Sciatic nerve (tissue), 2 donors: ENCODE results near the gene GATAD2A. TPM values are rescaled to one million over a fixed set of nuclear protein-coding genes. Genes with fewer than 3 reads are reported as not detected.
"Not testable (repeated sequence)": the region's sequence is repeated elsewhere in the genome, so short reads cannot be mapped to it uniquely, and the experiment has no call there.

Source experiments
- ATAC-seq: fragments of 200-7000 bp; cut with Tn5 transposase; one replicate; pipeline ENCODE4 v1.9.1; 2020; ENCODE audit warnings: mild to moderate bottlenecking, moderate library complexity
- DNase-seq: peaks from one replicate; pipeline ENCODE4 v3.0.0-alpha.2; 2020; ENCODE audit warnings: low spot score
- intact Hi-C: fragments of 100-400 bp; cut with DNase I; formaldehyde crosslinking; loops from one replicate; pipeline ENCODE4 v1.14.2; 2022
- total RNA-seq: library from RNA; stranded (reverse); fragmentation: NEBNext Ultra II Directional; extraction: Animal tissue kit (Norgen Biotek cat#: 25700); gene quantifications from one replicate; pipeline ENCODE4 v1.2.1, GENCODE V29; 2021
- donor health status: DM: no; HTN: no; CAD: no.
- donor health status: DM: no; HTN: no; CAD: no.

The GATAD2A gene
- total RNA-seq, 1 donor from 2014 or later: 57.7 TPM

DNA sequence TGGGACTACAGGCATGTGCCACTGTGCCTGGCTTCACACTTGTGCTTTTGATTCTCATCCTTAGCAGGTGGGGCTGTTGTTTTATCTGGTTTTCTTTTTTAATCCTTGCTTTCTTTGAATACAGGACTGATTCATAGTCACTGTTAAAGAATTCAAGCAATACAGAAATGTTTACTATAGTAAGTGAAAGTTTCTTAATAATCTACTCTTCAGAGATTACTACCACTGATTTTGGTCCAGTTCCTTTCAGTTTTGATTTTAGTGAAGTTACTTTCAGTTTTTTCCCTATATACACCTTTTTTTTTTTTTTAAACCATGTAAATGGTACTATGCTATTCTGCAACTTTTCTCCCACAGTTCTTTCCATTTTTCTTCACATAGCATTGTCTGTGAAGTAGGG lies 53.6 kb downstream of the GATAD2A start:
- no peak for ATAC-seq
- intact Hi-C loops: no loop called here

DNA sequence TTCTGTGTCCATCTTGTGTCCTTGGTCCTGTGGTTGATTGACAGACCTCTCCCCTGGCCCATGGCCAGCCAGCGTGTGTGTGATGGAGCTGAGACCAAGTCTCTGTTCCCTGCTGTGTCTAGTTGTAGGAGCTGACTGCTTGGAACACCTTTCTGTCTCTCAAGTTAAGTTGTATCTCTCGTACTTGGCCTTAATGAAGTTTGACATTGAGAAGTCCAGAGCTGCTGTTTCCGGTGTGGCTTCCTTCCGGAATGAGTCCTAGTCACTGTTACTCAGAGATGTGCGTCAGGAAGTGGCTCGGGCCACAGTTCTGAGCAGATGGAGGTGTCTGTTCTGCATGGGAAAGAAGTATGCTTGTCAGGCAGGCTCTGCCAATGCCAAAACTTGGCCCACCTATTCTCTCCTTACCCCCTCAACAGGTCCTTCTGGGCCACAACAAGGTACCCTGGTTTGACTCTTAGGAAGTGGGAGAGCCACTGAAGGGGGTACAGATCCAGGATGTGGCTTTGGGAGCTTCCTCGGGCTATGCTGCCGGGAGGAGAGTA lies 54.3 kb downstream of the GATAD2A start:
- ATAC-seq: no peak
- intact Hi-C loops: loop anchor here (10.0 kb wide), 1 partner anchor 55 kb away; the partner anchor contains the start of gene GATAD2A
- no peak for DNase-seq

More for the DNA sequence above, 53.6 kb downstream of the GATAD2A start:
- no peak for DNase-seq

DNA sequence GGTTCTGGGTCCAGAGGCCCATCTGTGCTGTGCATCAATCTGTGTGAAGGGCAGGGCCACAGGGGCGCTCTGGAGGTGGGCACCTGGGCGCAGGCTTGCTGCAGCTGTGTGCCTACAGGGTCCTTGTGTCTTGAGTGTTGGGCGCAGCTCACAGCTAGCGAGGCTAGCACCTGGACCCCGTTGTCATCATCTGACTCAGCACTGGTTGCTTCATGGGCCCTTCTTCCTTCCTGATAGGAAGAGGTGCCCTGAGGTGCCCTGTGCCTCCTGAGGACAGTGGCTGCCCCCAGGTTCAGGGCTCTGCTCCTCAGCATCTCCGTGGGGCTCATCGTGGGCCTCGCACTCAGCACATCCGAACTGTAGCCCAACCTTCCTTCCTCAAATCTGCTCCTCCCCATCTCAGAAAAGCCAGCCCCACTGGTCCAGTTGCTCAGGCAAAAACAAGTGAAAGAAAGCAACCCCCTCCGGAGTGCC lies 54.8 kb downstream of the GATAD2A start:
- no peak for DNase-seq
- intact Hi-C loops: loop anchor here (10.0 kb wide), 1 partner anchor 55 kb away; the partner anchor contains the start of gene GATAD2A
- ATAC-seq: no peak

DNA sequence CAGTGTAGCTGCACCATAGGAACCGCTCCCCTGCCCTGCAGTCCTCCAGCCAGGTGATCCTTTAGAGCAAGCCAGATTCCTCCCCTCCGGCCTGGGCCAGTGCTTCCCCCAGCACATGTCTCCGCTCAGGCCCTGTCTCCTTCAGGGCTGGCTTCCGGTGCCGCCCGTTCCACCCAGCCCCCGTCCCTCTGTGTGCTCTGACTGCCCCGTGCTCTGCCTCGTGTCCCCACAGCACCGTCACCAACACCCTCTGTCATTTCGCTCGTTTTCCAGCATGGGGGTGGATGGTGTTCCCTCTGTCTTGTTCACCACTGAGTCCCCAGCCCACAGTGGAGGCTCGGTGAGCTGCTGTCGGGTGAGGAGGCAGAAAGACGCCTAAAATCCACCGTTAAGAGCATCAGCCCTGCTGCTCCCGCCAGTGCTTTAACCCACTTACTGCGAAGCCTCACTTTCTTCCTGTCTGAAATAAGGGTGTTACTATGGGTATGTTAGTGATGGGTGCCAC lies 55.3 kb downstream of the GATAD2A start:
- peak; percentile 74 for DNase-seq
- peak; percentile 82 for ATAC-seq
- intact Hi-C loops: loop anchor here (10.0 kb wide), 1 partner anchor 56 kb away; the partner anchor contains the start of gene GATAD2A

DNA sequence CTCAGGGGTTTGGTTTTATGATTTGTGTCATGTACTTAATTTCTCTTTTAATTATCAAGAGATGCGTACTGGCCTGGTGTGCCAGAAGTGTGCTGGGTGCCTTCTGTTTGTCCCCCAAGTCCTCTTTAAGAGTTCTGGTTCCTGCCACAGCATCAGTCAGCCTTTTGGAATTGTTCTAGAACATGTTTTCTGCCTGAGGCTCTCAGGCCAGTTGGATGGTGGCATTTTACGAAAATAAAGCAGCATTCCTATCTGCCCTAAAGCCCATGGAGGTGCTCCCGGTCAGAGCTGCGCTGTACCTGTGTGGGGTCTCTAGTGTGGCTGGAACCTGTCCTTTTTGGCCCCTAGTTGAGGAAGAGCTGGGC lies 55.8 kb downstream of the GATAD2A start:
- intact Hi-C loops: loop anchor here (10.0 kb wide), 1 partner anchor 56 kb away; the partner anchor contains the start of gene GATAD2A
- no peak for DNase-seq
- no peak for ATAC-seq

DNA sequence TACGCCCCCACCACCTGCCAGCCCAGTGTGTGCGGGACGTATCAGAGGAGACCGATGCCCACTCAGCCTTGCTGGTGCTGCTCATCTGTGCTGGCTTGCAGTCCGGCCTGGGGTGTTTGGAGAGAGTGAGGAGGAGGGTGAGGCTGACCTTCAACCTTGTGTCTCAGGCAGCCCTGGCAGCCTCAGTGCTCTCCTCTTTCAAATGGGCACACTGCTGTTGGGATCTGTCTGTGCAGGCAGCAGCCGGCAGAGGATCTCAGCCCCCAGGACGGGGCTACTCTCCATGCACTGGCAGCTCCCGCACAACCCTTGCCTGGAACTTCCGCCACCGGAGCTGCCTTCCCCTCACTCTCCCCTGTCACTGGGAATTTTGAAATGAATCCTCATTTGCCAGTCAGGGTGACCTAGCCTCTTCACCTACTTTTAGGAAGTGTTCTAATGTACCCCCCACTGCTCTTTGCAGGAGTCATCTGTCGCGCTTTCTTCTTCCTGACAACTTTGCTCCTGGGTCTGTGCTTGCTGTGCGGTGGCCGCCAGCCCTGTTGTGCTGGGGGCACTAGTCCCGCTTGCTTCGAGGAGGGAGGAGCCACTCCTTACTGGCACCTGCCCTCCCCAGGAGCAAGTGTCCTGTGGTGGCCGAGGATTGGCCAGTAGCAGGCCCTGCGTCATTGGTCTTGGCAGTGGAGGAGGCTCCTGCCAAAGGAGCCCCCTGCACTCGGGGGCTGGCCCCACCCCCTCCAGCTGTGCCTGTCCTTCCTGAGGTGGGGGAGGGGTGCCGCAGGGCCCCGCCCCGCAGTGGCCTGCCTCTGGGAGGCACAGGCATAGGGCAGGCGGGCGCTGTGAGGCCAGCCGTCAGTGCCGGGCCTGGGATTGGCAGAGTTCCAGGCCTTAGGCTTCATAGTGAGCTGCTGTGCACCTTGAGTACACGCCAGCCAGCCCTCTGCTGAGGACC lies 56.5 kb downstream of the GATAD2A start:
- DNase-seq (peak; percentile 72), ATAC-seq (peak; percentile 69)
- intact Hi-C loops: loop anchor here (10.0 kb wide), 1 partner anchor 57 kb away; the partner anchor contains the start of gene GATAD2A

DNA sequence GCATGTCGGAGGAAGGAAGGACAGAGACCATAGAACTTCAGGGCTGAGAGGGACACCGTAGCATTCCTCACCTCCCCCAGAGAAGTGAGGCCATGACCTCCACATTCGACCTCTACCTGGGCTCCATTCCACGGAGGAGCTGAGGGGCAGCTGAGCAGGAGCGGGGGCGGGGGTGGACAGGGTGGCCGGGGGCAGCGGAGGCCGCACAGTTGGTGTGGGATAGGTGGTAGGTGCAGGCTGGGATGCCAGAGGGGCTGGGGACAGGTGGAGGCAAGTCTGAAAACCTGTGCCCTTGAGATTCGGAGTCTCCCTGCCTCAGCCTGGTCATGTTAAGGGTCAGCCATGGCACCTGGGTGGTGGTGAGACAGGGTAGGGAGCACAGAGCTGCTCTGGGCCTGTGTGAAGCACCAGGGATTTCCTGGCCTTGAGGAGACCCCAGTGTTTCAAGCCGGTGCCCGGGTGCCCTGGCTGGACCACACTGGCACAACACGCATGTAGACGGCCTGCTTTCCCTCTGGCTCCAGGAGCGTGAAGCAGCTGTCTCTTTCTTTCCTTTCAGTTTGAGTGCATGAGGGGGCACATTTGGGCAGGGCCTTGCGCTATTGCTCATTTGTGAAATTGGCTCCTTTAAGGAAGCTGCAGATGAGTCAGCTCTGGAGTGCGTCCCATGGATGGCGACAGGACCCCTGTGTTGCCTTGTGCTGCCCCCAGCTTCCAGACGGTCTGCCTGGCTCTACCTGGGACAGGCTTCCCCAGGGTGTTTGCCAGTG lies 58.1 kb downstream of the GATAD2A start:
- DNase-seq (no peak), ATAC-seq (peak; percentile 35)
- intact Hi-C loops: loop anchor here (10.0 kb wide), 1 partner anchor 59 kb away; the partner anchor contains the start of gene GATAD2A

DNA sequence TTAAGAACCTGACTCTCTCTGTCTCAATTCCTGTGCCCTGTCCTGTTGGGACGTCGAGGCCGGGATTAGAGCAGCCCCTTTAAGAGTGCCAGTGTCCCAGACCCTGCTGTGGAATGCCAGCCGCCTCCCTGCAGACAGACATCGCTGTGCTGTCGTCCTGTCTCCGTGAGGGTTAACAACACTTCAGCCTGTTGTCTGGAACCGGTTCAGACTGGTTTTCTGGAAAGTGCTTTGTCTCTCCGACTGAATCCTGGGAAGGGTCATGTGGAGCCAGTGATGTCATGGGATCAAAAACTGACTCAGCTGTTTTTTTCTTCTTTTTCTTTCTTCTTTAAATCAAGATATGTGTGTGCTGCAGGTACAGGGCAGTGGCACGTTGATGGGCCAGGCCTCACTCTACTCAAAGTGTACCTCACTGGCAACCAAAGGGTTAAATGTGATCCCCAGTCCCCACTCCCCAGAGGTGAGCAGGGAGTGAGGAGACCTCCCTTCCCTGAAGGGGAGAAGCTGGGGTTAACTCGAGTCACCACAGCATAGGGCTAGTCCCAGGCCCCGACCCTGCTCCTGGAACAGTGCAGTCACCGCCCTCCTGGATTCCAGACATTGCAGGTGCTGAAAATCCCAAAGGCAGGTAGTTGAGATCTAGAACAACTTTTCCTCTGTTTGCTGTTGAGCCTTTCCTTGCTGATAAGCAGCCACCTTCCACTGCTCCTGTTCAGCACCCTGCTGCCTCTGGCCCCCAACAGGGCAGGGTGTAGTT lies 59.0 kb downstream of the GATAD2A start:
- no peak for DNase-seq
- ATAC-seq: peak; percentile 57
- intact Hi-C loops: loop anchor here (10.0 kb wide), 1 partner anchor 60 kb away; the partner anchor contains the start of gene GATAD2A

DNA sequence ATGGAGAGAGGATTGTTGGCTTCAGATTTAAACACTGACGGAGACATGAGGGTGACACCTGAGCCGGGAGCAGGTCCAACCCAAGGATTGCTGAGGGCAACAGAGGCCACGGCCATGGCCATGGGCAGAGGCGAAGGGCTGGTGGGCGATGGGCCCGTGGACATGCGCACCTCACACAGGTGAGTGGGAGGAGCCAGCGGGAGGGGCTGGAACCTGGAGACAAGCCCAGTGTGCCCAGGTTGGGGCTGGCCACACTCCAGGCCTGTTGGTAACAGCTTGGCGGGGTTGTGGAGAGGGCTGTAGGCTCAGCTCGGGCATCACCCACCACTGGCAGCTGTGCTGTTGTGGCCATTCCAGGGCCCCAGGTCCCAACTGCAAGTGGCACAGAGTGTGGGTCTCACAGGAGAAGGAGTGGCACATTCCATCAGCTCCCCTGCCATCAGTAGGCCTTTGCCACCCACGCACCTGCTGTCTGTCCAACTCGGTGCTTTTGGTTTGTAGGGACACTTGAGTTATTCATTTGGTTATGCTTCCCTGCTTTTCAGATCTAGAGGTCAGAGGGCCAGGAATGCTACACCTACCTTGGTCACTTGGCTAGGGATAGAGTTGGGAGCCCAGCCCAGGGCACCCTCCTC lies 60.1 kb downstream of the GATAD2A start:
- no peak for DNase-seq
- intact Hi-C loops: loop anchor here (10.0 kb wide), 1 partner anchor 61 kb away; the partner anchor contains the start of gene GATAD2A
- ATAC-seq: no peak

DNA sequence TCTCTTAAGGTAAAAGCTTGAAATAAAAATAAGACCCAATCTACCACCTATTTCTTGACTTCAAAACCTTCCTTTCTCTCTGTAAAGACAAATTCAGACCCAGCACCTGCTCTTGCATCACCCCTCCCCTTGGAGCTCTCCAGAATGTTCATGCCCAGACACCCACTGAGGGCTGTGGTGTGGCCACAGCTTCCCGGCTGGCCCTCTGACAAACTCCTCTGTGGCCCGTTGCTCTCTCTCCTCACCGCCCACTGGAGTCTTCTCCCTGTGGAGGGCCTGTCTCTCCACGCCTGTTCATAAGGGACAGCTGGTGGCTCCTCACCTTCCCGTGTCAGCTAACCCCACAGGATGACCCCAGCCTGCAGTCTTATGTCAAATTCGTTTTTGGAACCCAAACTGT lies 60.7 kb downstream of the GATAD2A start:
- intact Hi-C loops: loop anchor here (10.0 kb wide), 1 partner anchor 61 kb away; the partner anchor contains the start of gene GATAD2A
- DNase-seq (no peak), ATAC-seq (no peak)

DNA sequence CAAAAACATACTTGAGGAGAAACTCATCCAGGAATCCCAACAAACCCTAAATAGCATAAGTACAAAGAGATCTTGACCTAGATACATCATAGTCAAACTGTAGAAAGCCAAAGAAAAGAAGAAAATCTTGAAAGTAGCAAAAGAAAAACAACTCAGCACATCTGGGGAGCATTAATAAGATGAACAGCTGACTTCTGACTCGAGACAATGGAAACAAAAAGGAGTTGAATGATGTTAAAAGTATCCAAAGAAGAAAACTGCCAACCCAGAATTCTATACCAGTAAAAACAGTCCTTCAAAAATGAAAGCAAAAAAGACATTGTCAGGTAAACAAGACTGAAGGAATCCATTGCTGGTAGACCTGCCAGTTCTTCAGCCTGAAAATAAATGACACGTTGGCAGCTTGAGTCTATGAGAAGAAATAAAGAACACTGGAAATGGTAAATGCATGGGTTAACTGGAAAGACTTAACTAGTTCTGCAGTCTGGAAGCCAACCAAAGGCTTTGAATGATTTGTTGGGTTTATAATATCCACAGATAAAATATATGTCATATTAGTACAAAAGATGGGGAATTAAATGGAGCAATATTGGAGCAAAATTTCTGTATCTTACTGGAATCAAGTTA lies 63.1 kb downstream of the GATAD2A start:
- no peak for ATAC-seq
- no peak for DNase-seq
- intact Hi-C loops: loop anchor here (10.0 kb wide), 1 partner anchor 64 kb away; the partner anchor contains the start of gene GATAD2A

DNA sequence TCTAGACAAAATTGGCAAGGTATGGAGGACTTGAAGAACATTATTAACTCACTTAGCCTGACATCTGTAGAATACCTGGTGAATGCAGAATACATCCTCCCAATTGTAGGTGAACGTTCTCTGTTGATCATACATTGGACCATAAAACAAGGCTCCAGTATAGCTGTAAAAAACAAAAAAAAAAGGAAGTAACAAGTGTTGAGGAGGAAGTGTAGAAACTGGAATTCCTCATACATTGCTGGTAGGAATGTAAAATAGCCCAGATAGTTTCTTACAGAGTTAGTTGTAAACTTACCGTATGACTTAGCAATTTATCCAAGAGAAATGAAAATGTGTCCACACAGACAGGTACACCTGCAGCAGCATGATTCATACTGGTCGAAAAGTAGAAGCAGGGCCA lies 65.1 kb downstream of the GATAD2A start:
- no peak for DNase-seq
- ATAC-seq: no peak
- intact Hi-C loops: no loop called here

DNA sequence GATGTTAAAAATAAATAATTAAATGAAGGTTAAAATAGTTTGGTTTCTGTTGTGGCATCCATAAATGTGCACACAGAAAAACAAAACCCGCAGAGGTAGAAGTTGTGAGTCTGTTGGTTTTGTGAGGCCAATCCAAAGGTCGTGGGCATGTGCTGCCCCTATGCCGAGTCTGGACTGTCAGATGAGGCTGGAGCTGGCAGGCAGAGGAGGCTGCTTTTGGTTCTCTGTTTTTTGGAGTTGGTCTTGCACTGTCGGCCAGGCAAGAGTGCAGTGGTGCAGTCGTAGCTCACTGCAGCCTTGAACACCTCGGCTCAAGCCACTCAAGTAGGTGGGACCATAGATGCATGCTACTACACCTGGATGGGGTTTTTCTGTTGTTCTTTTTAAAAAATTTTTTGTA lies 66.2 kb downstream of the GATAD2A start:
- intact Hi-C loops: no loop called here
- no peak for ATAC-seq
- DNase-seq: no peak

DNA sequence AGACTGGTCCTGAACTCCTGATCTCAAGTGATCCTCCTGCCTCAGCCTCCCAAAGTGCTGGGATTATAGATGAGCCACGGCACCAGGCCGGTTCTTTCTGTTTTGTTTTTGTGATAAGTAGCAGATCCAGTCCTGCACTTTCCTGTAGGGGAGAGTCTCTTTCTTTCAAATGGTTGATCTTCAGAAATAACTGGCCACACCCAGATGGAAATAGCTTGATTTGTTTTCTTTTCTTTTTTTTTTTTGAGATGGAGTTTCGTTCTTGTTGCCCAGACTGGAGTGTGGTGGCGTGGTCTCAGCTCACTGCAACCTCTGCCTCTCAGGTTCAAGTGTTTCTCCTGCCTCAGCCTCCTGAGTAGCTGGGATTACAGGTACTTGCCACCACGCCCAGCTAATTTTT lies 66.6 kb downstream of the GATAD2A start:
- DNase-seq, ATAC-seq, intact Hi-C loops: not testable (repeated sequence)

DNA sequence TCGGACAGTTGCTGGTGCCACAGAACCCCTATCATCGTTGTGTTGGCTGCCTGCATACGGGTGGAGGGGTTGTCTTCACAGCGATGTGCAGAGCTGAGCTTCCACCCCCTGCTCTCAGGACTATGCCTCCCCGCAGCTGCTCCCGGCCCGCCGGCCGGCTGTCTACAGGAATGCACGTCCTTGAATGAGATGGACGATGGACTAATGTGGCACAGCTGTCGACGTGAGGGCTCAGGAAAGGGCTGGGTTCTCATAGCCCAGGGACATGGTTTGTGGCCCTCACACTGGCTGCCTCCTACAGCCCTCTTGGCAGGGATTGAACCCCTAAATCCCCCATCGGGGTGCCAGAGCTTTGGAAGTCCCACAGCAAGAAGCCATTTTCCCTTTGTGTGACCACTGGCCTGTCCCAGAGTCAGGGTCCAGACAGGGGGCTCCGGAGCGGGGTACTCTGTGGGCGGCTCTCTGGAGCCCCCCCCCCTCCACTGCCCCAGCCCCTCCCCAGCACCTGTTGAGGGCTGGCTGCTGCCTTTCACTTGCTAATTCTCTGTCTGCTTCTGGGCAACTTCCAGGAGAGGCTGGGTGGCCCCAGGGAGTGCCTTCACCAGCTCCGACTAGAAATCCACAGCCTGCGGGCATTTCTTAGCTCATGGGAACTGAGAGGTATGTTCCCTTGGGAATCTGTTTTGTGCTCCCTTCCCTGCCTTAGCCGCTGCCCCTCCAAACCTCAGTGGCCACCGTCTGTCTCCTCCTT lies 69.7 kb downstream of the GATAD2A start:
- intact Hi-C loops: no loop called here
- peak; percentile 14 for ATAC-seq

More for the DNA sequence above, 69.7 kb downstream of the GATAD2A start:
- no peak for DNase-seq
